Measurements from ENCODE around the gene ABHD4.

DNA sequence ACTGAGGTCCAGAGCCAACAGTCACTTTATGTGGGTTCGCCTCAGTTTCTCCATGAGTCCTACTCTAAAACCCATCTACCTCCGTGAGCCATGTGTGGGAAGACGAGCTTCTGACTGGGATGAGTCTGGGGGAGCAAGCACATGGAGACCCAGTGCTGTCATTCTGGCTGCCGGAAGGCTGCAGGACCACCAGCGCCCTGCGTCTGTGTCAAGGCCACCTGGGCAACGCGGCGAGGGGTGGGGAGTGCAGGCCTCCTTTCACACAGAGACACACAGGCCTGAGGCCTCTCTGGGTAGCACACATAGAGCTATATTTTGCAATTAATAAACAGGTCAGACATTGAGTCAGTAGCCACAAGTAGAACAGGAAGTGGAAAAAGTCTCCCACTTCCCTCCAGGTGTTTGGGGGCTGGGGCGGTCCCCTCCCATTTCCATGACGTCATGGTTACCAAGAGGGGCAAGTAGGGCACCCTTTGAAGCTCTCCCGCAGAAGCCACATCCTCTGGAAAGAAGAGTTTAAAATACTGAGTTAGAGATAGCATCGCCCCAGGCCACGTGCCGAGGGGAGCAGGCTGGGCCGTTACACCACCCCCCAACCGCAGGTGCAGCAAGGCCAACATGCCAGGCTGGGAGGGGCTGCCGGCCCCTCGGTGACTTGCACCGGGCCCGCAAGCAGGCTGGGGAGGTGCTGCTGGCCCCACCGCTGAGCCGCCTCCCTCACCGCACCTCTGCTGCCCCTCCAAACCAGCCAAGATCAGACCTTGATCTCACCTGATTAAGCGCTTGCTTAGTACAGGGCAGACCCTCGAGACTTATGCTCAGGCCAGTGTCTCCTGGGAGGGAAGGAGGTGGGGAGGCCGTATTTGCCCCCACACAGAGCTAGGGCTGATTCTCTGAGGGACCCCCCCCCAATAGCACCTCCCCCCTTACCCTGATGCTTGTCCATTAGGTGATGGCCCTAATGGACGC is 41.8 kb upstream of the ABHD4 start:
- no peak for TF ChIP-seq POLR2A (IDR thresholded peaks at IDR 0.05; ENCODE audit: low read depth)
- TF ChIP-seq, protein P1, sequence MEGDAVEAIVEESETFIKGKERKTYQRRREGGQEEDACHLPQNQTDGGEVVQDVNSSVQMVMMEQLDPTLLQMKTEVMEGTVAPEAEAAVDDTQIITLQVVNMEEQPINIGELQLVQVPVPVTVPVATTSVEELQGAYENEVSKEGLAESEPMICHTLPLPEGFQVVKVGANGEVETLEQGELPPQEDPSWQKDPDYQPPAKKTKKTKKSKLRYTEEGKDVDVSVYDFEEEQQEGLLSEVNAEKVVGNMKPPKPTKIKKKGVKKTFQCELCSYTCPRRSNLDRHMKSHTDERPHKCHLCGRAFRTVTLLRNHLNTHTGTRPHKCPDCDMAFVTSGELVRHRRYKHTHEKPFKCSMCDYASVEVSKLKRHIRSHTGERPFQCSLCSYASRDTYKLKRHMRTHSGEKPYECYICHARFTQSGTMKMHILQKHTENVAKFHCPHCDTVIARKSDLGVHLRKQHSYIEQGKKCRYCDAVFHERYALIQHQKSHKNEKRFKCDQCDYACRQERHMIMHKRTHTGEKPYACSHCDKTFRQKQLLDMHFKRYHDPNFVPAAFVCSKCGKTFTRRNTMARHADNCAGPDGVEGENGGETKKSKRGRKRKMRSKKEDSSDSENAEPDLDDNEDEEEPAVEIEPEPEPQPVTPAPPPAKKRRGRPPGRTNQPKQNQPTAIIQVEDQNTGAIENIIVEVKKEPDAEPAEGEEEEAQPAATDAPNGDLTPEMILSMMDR (IDR thresholded peaks at IDR 0.05): no peak
- TF ChIP-seq POLR2AphosphoS5 (IDR thresholded peaks at IDR 0.05): peak in 1 of 2 donors; percentile 38
- no peak for TF ChIP-seq EP300 (IDR thresholded peaks at IDR 0.05)
